HG03108 (cell line): Measurements from ENCODE around the gene TIMP2.

ENCODE experiments used
- ATAC-seq: cut with Tn5 transposase; IDR thresholded peaks from one replicate; pipeline ENCODE4 v1.9.1; 2021; ENCODE audit warnings: moderate library complexity; ENCODE audit not compliant: unreplicated experiment

Gene TIMP2

GRCh38 chr17:78819806-78820792 lies 105.1 kb downstream of the TIMP2 start:
- no peak for ATAC-seq

GRCh38 chr17:78819402-78819801 lies 105.8 kb downstream of the TIMP2 start:
- ATAC-seq, result no peak

GRCh38 chr17:78818932-78819331 lies 106.3 kb downstream of the TIMP2 start:
- ATAC-seq, result no peak

- ATAC-seq, result no peak
Observed at GRCh38 chr17:78818152-78818846, 106.9 kb downstream of the TIMP2 start.

GRCh38 chr17:78817123-78817522 lies 108.1 kb downstream of the TIMP2 start:
- no peak for ATAC-seq

GRCh38 chr17:78815696-78816095 lies 109.5 kb downstream of the TIMP2 start:
- ATAC-seq, result no peak

- no peak for ATAC-seq
Observed at GRCh38 chr17:78812855-78813254, 112.3 kb downstream of the TIMP2 start.

- ATAC-seq, result no peak
Observed at GRCh38 chr17:78808163-78808562, 117.0 kb downstream of the TIMP2 start.

GRCh38 chr17:78806451-78806850 lies 118.7 kb downstream of the TIMP2 start:
- no peak for ATAC-seq

GRCh38 chr17:78805301-78805700 lies 119.9 kb downstream of the TIMP2 start:
- ATAC-seq, result no peak

- ATAC-seq, result no peak
Observed at GRCh38 chr17:78804777-78805176, 120.4 kb downstream of the TIMP2 start.

GRCh38 chr17:78803186-78803845 lies 121.9 kb downstream of the TIMP2 start:
- ATAC-seq, result no peak
